Keratinocyte (primary cell): ENCODE data around the gene TBL1XR1. TPM values are rescaled to one million over a fixed set of nuclear protein-coding genes. Genes with fewer than 3 reads are reported as not detected.

Experiments
- DNase-seq: peaks from one replicate; pipeline ENCODE4 v3.0.0-alpha.2; 2011; ENCODE audit warnings: low read depth, missing footprints, low spot score
- FAIRE-seq: peaks from 2 replicates; lab custom pipeline; 2011; peaks lifted over from hg19 to GRCh38; lab: Jason Lieb, UNC
- H2AFZ ChIP-seq: 2 replicates; pipeline ENCODE4 v1.6.0; 2012; ENCODE audit warnings: low read length, control low read depth, inconsistent platforms; ENCODE audit not compliant: control insufficient read depth
- H3K27ac ChIP-seq: 2 replicates; pipeline ENCODE4 v1.5.1; 2011; ENCODE audit warnings: low read length; ENCODE audit not compliant: control insufficient read depth, insufficient read depth
- H3K27me3 ChIP-seq: 3 replicates; pipeline ENCODE4 v1.6.0; 2011; ENCODE audit warnings: low read length; ENCODE audit not compliant: control insufficient read depth, insufficient read depth; ENCODE audit errors: extremely low read depth
- H3K36me3 ChIP-seq, 2 experiments: 2 replicates in 1 of 2; 3 replicates in 1 of 2; pipeline ENCODE4 v1.5.1; 2011; ENCODE audit warnings: low read length in 2 of 2, mild to moderate bottlenecking in 1 of 2; ENCODE audit not compliant: control insufficient read depth in 2 of 2, insufficient read depth in 2 of 2; ENCODE audit errors: extremely low read depth in 1 of 2
- H3K4me1 ChIP-seq: 3 replicates; pipeline ENCODE4 v1.5.1; 2011; ENCODE audit warnings: low read length; ENCODE audit not compliant: control insufficient read depth, insufficient read depth; ENCODE audit errors: extremely low read depth
- H3K4me2 ChIP-seq: 3 replicates; pipeline ENCODE4 v1.6.0; 2011; ENCODE audit warnings: low read depth, low read length; ENCODE audit not compliant: control insufficient read depth, insufficient read depth; ENCODE audit errors: extremely low read depth
- H3K4me3 ChIP-seq, 3 experiments: fragments of 200-600 bp in 1 of 3; sonication (generic) in 1 of 3; 2 replicates in 2 of 3; 3 replicates in 1 of 3; pipeline ENCODE4 v1.5.1; 2011 to 2016; ENCODE audit warnings: low read length in 3 of 3, mild to moderate bottlenecking in 3 of 3, control low read depth in 2 of 3, inconsistent platforms in 1 of 3, low read depth in 1 of 3, mixed read lengths in 1 of 3, mixed run types in 1 of 3, moderate library complexity in 1 of 3; ENCODE audit not compliant: control insufficient read depth in 2 of 3, insufficient read depth in 2 of 3; ENCODE audit errors: extremely low read depth in 1 of 3
- H3K79me2 ChIP-seq: 2 replicates; pipeline ENCODE4 v1.6.0; 2012; ENCODE audit warnings: low read length; ENCODE audit not compliant: control insufficient read depth, insufficient read depth
- H3K9ac ChIP-seq: 3 replicates; pipeline ENCODE4 v1.6.0; 2011; ENCODE audit warnings: low read length; ENCODE audit not compliant: control insufficient read depth, insufficient read depth; ENCODE audit errors: extremely low read depth
- H3K9me1 ChIP-seq: 3 replicates; pipeline ENCODE4 v1.6.0; 2011; ENCODE audit warnings: low read length; ENCODE audit not compliant: control insufficient read depth, insufficient read depth; ENCODE audit errors: extremely low read depth
- H3K9me3 ChIP-seq: 2 replicates; pipeline ENCODE4 v1.5.1; 2012; ENCODE audit warnings: low read depth, low read length; ENCODE audit not compliant: control insufficient read depth
- H4K20me1 ChIP-seq: 3 replicates; pipeline ENCODE4 v1.6.0; 2011; ENCODE audit warnings: low read length; ENCODE audit not compliant: control insufficient read depth, insufficient read depth; ENCODE audit errors: extremely low read depth
- EZH2 ChIP-seq: IDR thresholded peaks from one replicate; pipeline ENCODE4 v1.6.1; 2012; ENCODE audit warnings: inconsistent platforms, mild to moderate bottlenecking, low read length, moderate library complexity
- dilution Hi-C: fragments of 300-500 bp; cut with MboI; formaldehyde crosslinking; loops from one replicate; pipeline ENCODE4 v1.7.0; 2020; ENCODE audit warnings: low sequenced_read_pairs; ENCODE audit not compliant: extremely low pct_ligation_motif_present
- polyA plus RNA-seq, 5 experiments: library from polyadenylated mRNA; depleted of rRNA in 3 of 5; stranded (reverse) in 3 of 5; stranded (forward) in 1 of 5; unstranded in 1 of 5; fragments of >200 nt; gene quantifications; 1 replicate in 1 of 5; 2 replicates in 3 of 5; 3 replicates in 1 of 5; pipeline versions ENCODE4 v1.2.1 to v1.2.3, GENCODE V29; 2011 to 2012; ENCODE audit warnings: missing spikeins in 2 of 5, low read depth in 1 of 5, low replicate concordance in 1 of 5
- small RNA-seq, 3 experiments: library from RNA; depleted of rRNA; stranded (forward); fragments of <200 nt; gene quantifications; one replicate each; pipeline ENCODE3, GENCODE V24; 2012; ENCODE audit warnings: low read depth in 3 of 3, low replicate concordance in 1 of 3; ENCODE audit not compliant: insufficient read length in 3 of 3
- TF ChIP-seq, protein P1 (sequence below), 3 experiments: IDR thresholded peaks in 1 of 3; conservative IDR thresholded peaks in 1 of 3; optimal IDR thresholded peaks in 1 of 3; 2 replicates in 2 of 3; 3 replicates in 1 of 3; pipeline versions ENCODE3 to v1.5.1; 2011; ENCODE audit warnings: low read length in 3 of 3, mild to moderate bottlenecking in 3 of 3, moderate library complexity in 2 of 3, control low read depth in 1 of 3, inconsistent platforms in 1 of 3; ENCODE audit not compliant: insufficient read depth in 2 of 3; ENCODE audit errors: extremely low read depth in 1 of 3

TBL1XR1 gene
- polyA plus RNA-seq, 1 donor (not counting 4 experiments of a cell fraction or from before 2014, with no cell fraction given): 169 TPM

GRCh38 chr3:176970770-176971169 lies 226.5 kb downstream of the TBL1XR1 start:
- Histone ChIP-seq H4K20me1 (no peaks in the 10 kb centered on the region), H3K9ac (no peak overlapping the region), H3K9me3 (no peaks in the 10 kb centered on the region), H3K27ac (no peak overlapping the region), H3K9me1 (no peaks in the 10 kb centered on the region), H3K36me3 (no peaks in the 10 kb centered on the region), H3K4me2 (no peak overlapping the region), H3K79me2 (no peaks in the 10 kb centered on the region), H2AFZ (no peak overlapping the region), H3K4me3 (no peak overlapping the region), H3K27me3 (no peaks in the 10 kb centered on the region), H3K4me1 (peaks cover 6% of the 10 kb centered on the region)
- no peak for DNase-seq
- no peak for TF ChIP-seq EZH2
- TF ChIP-seq, protein P1, sequence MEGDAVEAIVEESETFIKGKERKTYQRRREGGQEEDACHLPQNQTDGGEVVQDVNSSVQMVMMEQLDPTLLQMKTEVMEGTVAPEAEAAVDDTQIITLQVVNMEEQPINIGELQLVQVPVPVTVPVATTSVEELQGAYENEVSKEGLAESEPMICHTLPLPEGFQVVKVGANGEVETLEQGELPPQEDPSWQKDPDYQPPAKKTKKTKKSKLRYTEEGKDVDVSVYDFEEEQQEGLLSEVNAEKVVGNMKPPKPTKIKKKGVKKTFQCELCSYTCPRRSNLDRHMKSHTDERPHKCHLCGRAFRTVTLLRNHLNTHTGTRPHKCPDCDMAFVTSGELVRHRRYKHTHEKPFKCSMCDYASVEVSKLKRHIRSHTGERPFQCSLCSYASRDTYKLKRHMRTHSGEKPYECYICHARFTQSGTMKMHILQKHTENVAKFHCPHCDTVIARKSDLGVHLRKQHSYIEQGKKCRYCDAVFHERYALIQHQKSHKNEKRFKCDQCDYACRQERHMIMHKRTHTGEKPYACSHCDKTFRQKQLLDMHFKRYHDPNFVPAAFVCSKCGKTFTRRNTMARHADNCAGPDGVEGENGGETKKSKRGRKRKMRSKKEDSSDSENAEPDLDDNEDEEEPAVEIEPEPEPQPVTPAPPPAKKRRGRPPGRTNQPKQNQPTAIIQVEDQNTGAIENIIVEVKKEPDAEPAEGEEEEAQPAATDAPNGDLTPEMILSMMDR (optimal IDR thresholded peaks at IDR 0.05 in 1 of 3, IDR thresholded peaks at IDR 0.05 in 1 of 3, conservative IDR thresholded peaks at IDR 0.05 in 1 of 3; ENCODE audit: extremely low read depth in 1 of 3, insufficient read depth in 2 of 3, low read length in 3 of 3): no peak
- dilution Hi-C loops: no loop called here
- no peak for FAIRE-seq

- no peak for DNase-seq
- dilution Hi-C loops: no loop called here
- no peak overlapping the region for H3K9ac ChIP-seq
- peaks cover 6% of the 10 kb centered on the region for H3K4me1 ChIP-seq
- H3K36me3 ChIP-seq: no peaks in the 10 kb centered on the region
- no peak overlapping the region for H2AFZ ChIP-seq
- H3K9me1 ChIP-seq: no peaks in the 10 kb centered on the region
- no peaks in the 10 kb centered on the region for H3K79me2 ChIP-seq
- no peak for TF ChIP-seq EZH2
- TF ChIP-seq, protein P1 (optimal IDR thresholded peaks at IDR 0.05 in 1 of 3, IDR thresholded peaks at IDR 0.05 in 1 of 3, conservative IDR thresholded peaks at IDR 0.05 in 1 of 3; ENCODE audit: extremely low read depth in 1 of 3, insufficient read depth in 2 of 3, low read length in 3 of 3): no peak
- no peaks in the 10 kb centered on the region for H4K20me1 ChIP-seq
- H3K27ac ChIP-seq: no peak overlapping the region
- no peak overlapping the region for H3K4me3 ChIP-seq
- FAIRE-seq: no peak
- no peaks in the 10 kb centered on the region for H3K9me3 ChIP-seq
- H3K27me3 ChIP-seq: no peaks in the 10 kb centered on the region
- H3K4me2 ChIP-seq: no peak overlapping the region
Observed at GRCh38 chr3:176969506-176969905, 227.8 kb downstream of the TBL1XR1 start.

Small RNA genes within 50 kb of the gene (small RNA-seq; reads per million reads assigned to genes)
- 0 reads per million in 3 experiments for gene RF00019
- gene RNU6-681P: 0 reads per million in 3 experiments
